HEK293 (cell line): ENCODE results near the gene XKR7.

Experiments used
- CTCF ChIA-PET: fragments of 350-600 bp; formaldehyde crosslinking; extraction: SDS; loops from one replicate; lab custom pipeline; 2021; ENCODE audit warnings: antibody characterized with exemption; lab: Yijun Ruan, JAX
- POLR2A ChIA-PET: fragments of 300-600 bp; formaldehyde crosslinking; extraction: SDS; loops from one replicate; lab custom pipeline; 2020; ENCODE audit warnings: antibody characterized with exemption, inconsistent platforms; lab: Yijun Ruan, JAX
- H3K27ac ChIP-seq: fragments of 200-500 bp; sonication (Bioruptor generic); 2 replicates; pipeline ENCODE4 v1.5.1; 2014; ENCODE audit warnings: low read depth, low read length, control low read depth, inconsistent platforms; ENCODE audit errors: extremely low read depth
- H3K36me3 ChIP-seq, 2 experiments: fragments of 200-500 bp in 1 of 2; sonication (Bioruptor generic) in 1 of 2; 1 replicate in 1 of 2; 2 replicates in 1 of 2; pipeline ENCODE4 v1.5.1; 2014 to 2017; ENCODE audit warnings: inconsistent platforms in 2 of 2, low read length in 2 of 2; ENCODE audit not compliant: control insufficient read depth in 2 of 2, insufficient read depth in 1 of 2
- H3K4me1 ChIP-seq: fragments of 200-500 bp; sonication (Bioruptor generic); 2 replicates; pipeline ENCODE4 v1.5.1; 2014; ENCODE audit warnings: mild to moderate bottlenecking, low read length, inconsistent platforms; ENCODE audit not compliant: control insufficient read depth, insufficient read depth
- H3K4me3 ChIP-seq: 2 replicates; pipeline ENCODE4 v1.5.1; 2011; ENCODE audit warnings: low read depth, mild to moderate bottlenecking, control low read depth, low read length, moderate library complexity
- H3K9me3 ChIP-seq: fragments of 200-500 bp; sonication (Bioruptor generic); 2 replicates; pipeline ENCODE4 v1.5.1; 2014; ENCODE audit warnings: low read depth, low read length, inconsistent platforms; ENCODE audit not compliant: control insufficient read depth, insufficient read depth
- BCL11B ChIP-seq: fragments of 450-650 bp; formaldehyde crosslinking; IDR thresholded peaks from 2 replicates; pipeline ENCODE4 v1.5.1; 2016; ENCODE audit warnings: low read depth, missing biosample characterization, missing genetic modification characterization
- GLIS2 ChIP-seq: fragments of 450-650 bp; formaldehyde crosslinking; IDR thresholded peaks from 2 replicates; pipeline ENCODE4 v1.5.1; 2016; ENCODE audit warnings: missing biosample characterization, missing genetic modification characterization
- HOXC10 ChIP-seq: sonication (generic); formaldehyde crosslinking; IDR thresholded peaks from 2 replicates; pipeline ENCODE4 v1.8.1; 2023; ENCODE audit warnings: mild to moderate bottlenecking, missing genetic modification reagents
- IKZF3 ChIP-seq: fragments of 450-650 bp; IDR thresholded peaks from 2 replicates; pipeline ENCODE4 v1.5.0; 2018; ENCODE audit warnings: missing biosample characterization, mild to moderate bottlenecking, missing genetic modification characterization, moderate library complexity
- OSR2 ChIP-seq: fragments of 450-650 bp; formaldehyde crosslinking; IDR thresholded peaks from 2 replicates; pipeline ENCODE4 v1.5.1; 2016; ENCODE audit warnings: missing biosample characterization, missing genetic modification characterization
- RBAK ChIP-seq: fragments of 450-650 bp; formaldehyde crosslinking; IDR thresholded peaks from 2 replicates; pipeline ENCODE4 v1.5.1; 2016; ENCODE audit warnings: missing biosample characterization, missing genetic modification characterization
- YY2 ChIP-seq: fragments of 450-650 bp; formaldehyde crosslinking; IDR thresholded peaks from 2 replicates; pipeline ENCODE4 v1.5.1; 2016; ENCODE audit warnings: missing biosample characterization, missing genetic modification characterization
- ZBTB48 ChIP-seq: fragments of 450-650 bp; formaldehyde crosslinking; IDR thresholded peaks from 2 replicates; pipeline ENCODE4 v1.5.1; 2016; ENCODE audit warnings: missing biosample characterization, missing genetic modification characterization
- ZBTB8A ChIP-seq: fragments of 450-650 bp; formaldehyde crosslinking; IDR thresholded peaks from 2 replicates; pipeline ENCODE4 v1.5.1; 2016; ENCODE audit warnings: missing biosample characterization, missing genetic modification characterization
- ZFP41 ChIP-seq: fragments of 450-650 bp; formaldehyde crosslinking; IDR thresholded peaks from 2 replicates; pipeline ENCODE4 v1.5.1; 2016; ENCODE audit warnings: missing biosample characterization, missing genetic modification characterization, borderline replicate concordance
- ZNF10 ChIP-seq: fragments of 450-650 bp; formaldehyde crosslinking; IDR thresholded peaks from 2 replicates; pipeline ENCODE4 v1.5.1; 2017; ENCODE audit warnings: missing biosample characterization, missing genetic modification characterization
- ZNF146 ChIP-seq: fragments of 450-650 bp; formaldehyde crosslinking; IDR thresholded peaks from 2 replicates; pipeline ENCODE4 v1.5.1; 2016; ENCODE audit warnings: missing biosample characterization, missing genetic modification characterization
- ZNF19 ChIP-seq: fragments of 450-650 bp; formaldehyde crosslinking; IDR thresholded peaks from 2 replicates; pipeline ENCODE4; 2016; ENCODE audit warnings: missing biosample characterization, missing genetic modification characterization, low read depth
- ZNF223 ChIP-seq: fragments of 450-650 bp; formaldehyde crosslinking; IDR thresholded peaks from 2 replicates; pipeline ENCODE4 v1.5.1; 2016; ENCODE audit warnings: missing biosample characterization, missing genetic modification characterization
- ZNF239 ChIP-seq: fragments of 450-650 bp; formaldehyde crosslinking; IDR thresholded peaks from 2 replicates; pipeline ENCODE4 v1.5.1; 2016; ENCODE audit warnings: missing biosample characterization, missing genetic modification characterization
- ZNF248 ChIP-seq: fragments of 450-650 bp; formaldehyde crosslinking; IDR thresholded peaks from 2 replicates; pipeline ENCODE4 v1.5.1; 2017; ENCODE audit warnings: missing biosample characterization, missing genetic modification characterization
- ZNF26 ChIP-seq: fragments of 450-650 bp; formaldehyde crosslinking; IDR thresholded peaks from 2 replicates; pipeline ENCODE4 v1.5.1; 2016; ENCODE audit warnings: missing biosample characterization, missing genetic modification characterization
- ZNF394 ChIP-seq: fragments of 450-650 bp; formaldehyde crosslinking; IDR thresholded peaks from 2 replicates; pipeline ENCODE4 v1.5.1; 2016; ENCODE audit warnings: missing biosample characterization, missing genetic modification characterization, mild to moderate bottlenecking, moderate library complexity, borderline replicate concordance
- ZNF501 ChIP-seq: fragments of 450-650 bp; formaldehyde crosslinking; IDR thresholded peaks from 2 replicates; pipeline ENCODE4 v1.5.1; 2016; ENCODE audit warnings: missing biosample characterization, missing genetic modification characterization
- ZNF514 ChIP-seq: fragments of 450-650 bp; formaldehyde crosslinking; IDR thresholded peaks from 2 replicates; pipeline ENCODE4 v1.5.1; 2016; ENCODE audit warnings: missing biosample characterization, missing genetic modification characterization
- ZNF560 ChIP-seq: fragments of 450-650 bp; formaldehyde crosslinking; IDR thresholded peaks from 2 replicates; pipeline ENCODE4 v1.5.1; 2017; ENCODE audit warnings: missing biosample characterization, missing genetic modification characterization, borderline replicate concordance
- ZNF585B ChIP-seq: fragments of 450-650 bp; formaldehyde crosslinking; IDR thresholded peaks from 2 replicates; pipeline ENCODE4 v1.5.1; 2016; ENCODE audit warnings: missing biosample characterization, missing genetic modification characterization
- ZNF596 ChIP-seq: fragments of 450-650 bp; IDR thresholded peaks from 2 replicates; pipeline ENCODE4 v1.5.0; 2018; ENCODE audit warnings: missing biosample characterization, mild to moderate bottlenecking, missing genetic modification characterization, moderate library complexity
- ZNF610 ChIP-seq: fragments of 450-650 bp; formaldehyde crosslinking; IDR thresholded peaks from 2 replicates; pipeline ENCODE4 v1.5.1; 2016; ENCODE audit warnings: missing biosample characterization, missing genetic modification characterization, borderline replicate concordance
- ZNF623 ChIP-seq: fragments of 450-650 bp; formaldehyde crosslinking; IDR thresholded peaks from 2 replicates; pipeline ENCODE4 v1.5.1; 2016; ENCODE audit warnings: missing biosample characterization, missing genetic modification characterization
- ZNF664 ChIP-seq: fragments of 450-650 bp; formaldehyde crosslinking; IDR thresholded peaks from 2 replicates; pipeline ENCODE4 v1.5.1; 2016; ENCODE audit warnings: missing biosample characterization, missing genetic modification characterization
- ZNF747 ChIP-seq: fragments of 450-650 bp; formaldehyde crosslinking; IDR thresholded peaks from 2 replicates; pipeline ENCODE4 v1.5.1; 2016; ENCODE audit warnings: missing biosample characterization, missing genetic modification characterization
- ZNF785 ChIP-seq: fragments of 450-650 bp; formaldehyde crosslinking; IDR thresholded peaks from 2 replicates; pipeline ENCODE4 v1.5.1; 2016; ENCODE audit warnings: missing biosample characterization, missing genetic modification characterization
- TF ChIP-seq, protein P1 (sequence below): fragments of 450-650 bp; formaldehyde crosslinking; IDR thresholded peaks from 2 replicates; pipeline ENCODE4 v1.5.1; 2016; ENCODE audit warnings: missing biosample characterization, missing genetic modification characterization, borderline replicate concordance
- TF ChIP-seq, protein P2 (sequence below): fragments of 450-650 bp; formaldehyde crosslinking; IDR thresholded peaks from 2 replicates; pipeline ENCODE4 v1.5.1; 2017; ENCODE audit warnings: missing biosample characterization, missing genetic modification characterization
- TF ChIP-seq, protein P3 (sequence below): fragments of 450-650 bp; formaldehyde crosslinking; IDR thresholded peaks from 2 replicates; pipeline ENCODE4 v1.5.1; 2016; ENCODE audit warnings: missing biosample characterization, missing genetic modification characterization, borderline replicate concordance

Gene XKR7

DNA sequence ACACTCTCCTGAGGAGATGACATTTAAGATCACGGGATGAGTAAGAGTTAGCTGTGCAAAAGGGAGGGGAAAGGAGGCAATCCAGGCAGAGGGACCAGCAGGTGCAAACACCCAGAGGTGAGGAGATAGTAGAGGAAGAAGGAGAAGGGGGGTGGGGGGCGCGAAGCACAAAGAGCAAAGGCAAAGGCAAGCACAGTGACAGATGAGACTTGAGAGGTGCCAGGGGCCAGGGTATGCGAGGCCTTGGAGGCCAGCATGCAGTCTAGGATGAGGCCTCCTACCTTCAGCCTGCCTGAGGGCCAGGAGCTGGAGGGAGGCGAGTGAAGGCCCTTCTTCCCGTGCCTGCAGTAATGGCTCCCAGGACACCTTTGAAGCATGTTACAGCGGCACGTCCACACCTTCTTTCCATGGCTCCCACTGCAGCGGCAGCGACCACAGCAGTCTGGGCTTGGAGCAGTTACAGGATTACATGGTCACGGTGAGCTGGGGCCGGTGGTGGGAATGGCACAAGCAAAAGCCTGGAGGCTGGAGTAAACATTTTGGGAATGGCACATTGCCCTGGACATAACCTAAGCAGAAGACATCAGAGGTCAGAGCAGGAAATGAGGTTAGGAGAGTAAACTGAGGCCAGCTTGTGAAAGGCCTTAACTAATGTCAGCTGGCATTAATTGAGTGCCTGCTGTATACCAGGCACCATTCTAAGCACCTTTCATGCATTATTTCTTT is 60.9 kb downstream of the XKR7 start:
- Histone ChIP-seq H3K36me3 (no peaks in the 10 kb centered on the region), H3K27ac (no peak overlapping the region), H3K9me3 (no peaks in the 10 kb centered on the region), H3K4me1 (no peaks in the 10 kb centered on the region), H3K4me3 (no peak overlapping the region; the same call in none of the 2 replicates)
- POLR2A ChIA-PET, result interaction anchor here (0.7 kb wide), 1 partner anchor 181 kb away, joined by 5 read pairs; no protein-coding TSS in a partner anchor
- CTCF ChIA-PET, result interaction anchor here (0.6 to 8.9 kb wide), 8 partner anchors 9 to 206 kb away, joined by 3 to 128 read pairs (median 10); partner anchors contain the start of gene PDRG1
- TF ChIP-seq ZNF239 (no peak), ZNF19 (no peak), HOXC10 (CRISPR knock-in tag) (no peak), ZNF785 (tag by site-specific recombination) (no peak), ZFP41 (tag by site-specific recombination) (no peak), OSR2 (tag by site-specific recombination) (peak; percentile 40), ZNF747 (tag by site-specific recombination) (no peak), BCL11B (tag by site-specific recombination) (no peak), ZNF585B (tag by site-specific recombination) (no peak), ZNF146 (tag by site-specific recombination) (no peak), ZNF560 (tag by site-specific recombination) (no peak), ZNF394 (tag by site-specific recombination) (no peak), ZNF664 (tag by site-specific recombination) (0 out of 2 replicates have a peak, but pooled peaks have one; percentile 22), ZNF501 (tag by site-specific recombination) (no peak), ZNF10 (tag by site-specific recombination) (no peak), ZNF623 (tag by site-specific recombination) (0 out of 2 replicates have a peak, but pooled peaks have one; percentile 7), GLIS2 (tag by site-specific recombination) (no peak), YY2 (peak; percentile 58; the same call in 1 of the 2 replicates), ZBTB48 (tag by site-specific recombination) (peak; percentile 78; the same call in 1 of the 2 replicates), RBAK (no peak), ZBTB8A (tag by site-specific recombination) (no peak), IKZF3 (tag by site-specific recombination) (peak; percentile 70), ZNF223 (tag by site-specific recombination) (no peak), ZNF610 (no peak), ZNF596 (tag by site-specific recombination) (no peak), ZNF514 (tag by site-specific recombination) (no peak), ZNF248 (no peak), ZNF26 (no peak)
- TF ChIP-seq, protein P1, sequence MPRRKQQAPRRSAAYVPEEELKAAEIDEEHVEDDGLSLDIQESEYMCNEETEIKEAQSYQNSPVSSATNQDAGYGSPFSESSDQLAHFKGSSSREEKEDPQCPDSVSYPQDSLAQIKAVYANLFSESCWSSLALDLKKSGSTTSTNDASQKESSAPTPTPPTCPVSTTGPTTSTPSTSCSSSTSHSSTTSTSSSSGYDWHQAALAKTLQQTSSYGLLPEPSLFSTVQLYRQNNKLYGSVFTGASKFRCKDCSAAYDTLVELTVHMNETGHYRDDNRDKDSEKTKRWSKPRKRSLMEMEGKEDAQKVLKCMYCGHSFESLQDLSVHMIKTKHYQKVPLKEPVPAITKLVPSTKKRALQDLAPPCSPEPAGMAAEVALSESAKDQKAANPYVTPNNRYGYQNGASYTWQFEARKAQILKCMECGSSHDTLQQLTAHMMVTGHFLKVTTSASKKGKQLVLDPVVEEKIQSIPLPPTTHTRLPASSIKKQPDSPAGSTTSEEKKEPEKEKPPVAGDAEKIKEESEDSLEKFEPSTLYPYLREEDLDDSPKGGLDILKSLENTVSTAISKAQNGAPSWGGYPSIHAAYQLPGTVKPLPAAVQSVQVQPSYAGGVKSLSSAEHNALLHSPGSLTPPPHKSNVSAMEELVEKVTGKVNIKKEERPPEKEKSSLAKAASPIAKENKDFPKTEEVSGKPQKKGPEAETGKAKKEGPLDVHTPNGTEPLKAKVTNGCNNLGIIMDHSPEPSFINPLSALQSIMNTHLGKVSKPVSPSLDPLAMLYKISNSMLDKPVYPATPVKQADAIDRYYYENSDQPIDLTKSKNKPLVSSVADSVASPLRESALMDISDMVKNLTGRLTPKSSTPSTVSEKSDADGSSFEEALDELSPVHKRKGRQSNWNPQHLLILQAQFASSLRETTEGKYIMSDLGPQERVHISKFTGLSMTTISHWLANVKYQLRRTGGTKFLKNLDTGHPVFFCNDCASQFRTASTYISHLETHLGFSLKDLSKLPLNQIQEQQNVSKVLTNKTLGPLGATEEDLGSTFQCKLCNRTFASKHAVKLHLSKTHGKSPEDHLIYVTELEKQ (tag by site-specific recombination), result no peak
- TF ChIP-seq, protein P2, sequence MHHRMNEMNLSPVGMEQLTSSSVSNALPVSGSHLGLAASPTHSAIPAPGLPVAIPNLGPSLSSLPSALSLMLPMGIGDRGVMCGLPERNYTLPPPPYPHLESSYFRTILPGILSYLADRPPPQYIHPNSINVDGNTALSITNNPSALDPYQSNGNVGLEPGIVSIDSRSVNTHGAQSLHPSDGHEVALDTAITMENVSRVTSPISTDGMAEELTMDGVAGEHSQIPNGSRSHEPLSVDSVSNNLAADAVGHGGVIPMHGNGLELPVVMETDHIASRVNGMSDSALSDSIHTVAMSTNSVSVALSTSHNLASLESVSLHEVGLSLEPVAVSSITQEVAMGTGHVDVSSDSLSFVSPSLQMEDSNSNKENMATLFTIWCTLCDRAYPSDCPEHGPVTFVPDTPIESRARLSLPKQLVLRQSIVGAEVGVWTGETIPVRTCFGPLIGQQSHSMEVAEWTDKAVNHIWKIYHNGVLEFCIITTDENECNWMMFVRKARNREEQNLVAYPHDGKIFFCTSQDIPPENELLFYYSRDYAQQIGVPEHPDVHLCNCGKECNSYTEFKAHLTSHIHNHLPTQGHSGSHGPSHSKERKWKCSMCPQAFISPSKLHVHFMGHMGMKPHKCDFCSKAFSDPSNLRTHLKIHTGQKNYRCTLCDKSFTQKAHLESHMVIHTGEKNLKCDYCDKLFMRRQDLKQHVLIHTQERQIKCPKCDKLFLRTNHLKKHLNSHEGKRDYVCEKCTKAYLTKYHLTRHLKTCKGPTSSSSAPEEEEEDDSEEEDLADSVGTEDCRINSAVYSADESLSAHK, result no peak
- TF ChIP-seq, protein P3, sequence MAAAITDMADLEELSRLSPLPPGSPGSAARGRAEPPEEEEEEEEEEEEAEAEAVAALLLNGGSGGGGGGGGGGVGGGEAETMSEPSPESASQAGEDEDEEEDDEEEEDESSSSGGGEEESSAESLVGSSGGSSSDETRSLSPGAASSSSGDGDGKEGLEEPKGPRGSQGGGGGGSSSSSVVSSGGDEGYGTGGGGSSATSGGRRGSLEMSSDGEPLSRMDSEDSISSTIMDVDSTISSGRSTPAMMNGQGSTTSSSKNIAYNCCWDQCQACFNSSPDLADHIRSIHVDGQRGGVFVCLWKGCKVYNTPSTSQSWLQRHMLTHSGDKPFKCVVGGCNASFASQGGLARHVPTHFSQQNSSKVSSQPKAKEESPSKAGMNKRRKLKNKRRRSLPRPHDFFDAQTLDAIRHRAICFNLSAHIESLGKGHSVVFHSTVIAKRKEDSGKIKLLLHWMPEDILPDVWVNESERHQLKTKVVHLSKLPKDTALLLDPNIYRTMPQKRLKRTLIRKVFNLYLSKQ, result no peak
